Left ventricle myocardium inferior (tissue), 1 donor: Measurements from ENCODE around the gene LRRC47. TPM values are rescaled to one million over a fixed set of nuclear protein-coding genes. Genes with fewer than 3 reads are reported as not detected.

ENCODE experiments used
- DNase-seq: peaks from one replicate; pipeline ENCODE4 v3.0.0-alpha.2; 2020
- H3K27ac ChIP-seq: fragments of 200-600 bp; replicated peaks from 2 replicates; pipeline ENCODE4 v1.8.0; 2021
- H3K27me3 ChIP-seq: fragments of 200-600 bp; 2 replicates; pipeline ENCODE4 v1.8.0; 2021; ENCODE audit warnings: low read depth
- H3K36me3 ChIP-seq: fragments of 200-600 bp; 2 replicates; pipeline ENCODE4 v1.8.0; 2021
- H3K4me1 ChIP-seq: fragments of 200-600 bp; 2 replicates; pipeline ENCODE4 v1.8.0; 2021
- H3K4me3 ChIP-seq: fragments of 200-600 bp; 2 replicates; pipeline ENCODE4 v1.8.0; 2021; ENCODE audit warnings: mild to moderate bottlenecking, moderate library complexity
- H3K9me3 ChIP-seq: fragments of 200-600 bp; replicated peaks from 2 replicates; pipeline ENCODE4 v1.8.0; 2021
- CTCF ChIP-seq: fragments of 200-600 bp; IDR thresholded peaks from 2 replicates; pipeline ENCODE4 v1.8.0; 2021; ENCODE audit warnings: antibody characterized with exemption, mild to moderate bottlenecking, borderline replicate concordance
- intact Hi-C: fragments of 100-400 bp; cut with micrococcal nuclease; formaldehyde crosslinking; loops from one replicate; pipeline ENCODE4 v1.11.0; 2022
- total RNA-seq: library from RNA; stranded (reverse); fragmentation: NEBNext Ultra II Directional; extraction: Animal tissue kit (Norgen Biotek cat#: 25700); gene quantifications from one replicate; pipeline ENCODE4 v1.2.1, GENCODE V29; 2021
- donor health status: DM: no; HTN: yes; CAD: no; lungs with severe emphysema.

The LRRC47 gene
- total RNA-seq, 1 donor from 2014 or later = 58.2 TPM

DNA sequence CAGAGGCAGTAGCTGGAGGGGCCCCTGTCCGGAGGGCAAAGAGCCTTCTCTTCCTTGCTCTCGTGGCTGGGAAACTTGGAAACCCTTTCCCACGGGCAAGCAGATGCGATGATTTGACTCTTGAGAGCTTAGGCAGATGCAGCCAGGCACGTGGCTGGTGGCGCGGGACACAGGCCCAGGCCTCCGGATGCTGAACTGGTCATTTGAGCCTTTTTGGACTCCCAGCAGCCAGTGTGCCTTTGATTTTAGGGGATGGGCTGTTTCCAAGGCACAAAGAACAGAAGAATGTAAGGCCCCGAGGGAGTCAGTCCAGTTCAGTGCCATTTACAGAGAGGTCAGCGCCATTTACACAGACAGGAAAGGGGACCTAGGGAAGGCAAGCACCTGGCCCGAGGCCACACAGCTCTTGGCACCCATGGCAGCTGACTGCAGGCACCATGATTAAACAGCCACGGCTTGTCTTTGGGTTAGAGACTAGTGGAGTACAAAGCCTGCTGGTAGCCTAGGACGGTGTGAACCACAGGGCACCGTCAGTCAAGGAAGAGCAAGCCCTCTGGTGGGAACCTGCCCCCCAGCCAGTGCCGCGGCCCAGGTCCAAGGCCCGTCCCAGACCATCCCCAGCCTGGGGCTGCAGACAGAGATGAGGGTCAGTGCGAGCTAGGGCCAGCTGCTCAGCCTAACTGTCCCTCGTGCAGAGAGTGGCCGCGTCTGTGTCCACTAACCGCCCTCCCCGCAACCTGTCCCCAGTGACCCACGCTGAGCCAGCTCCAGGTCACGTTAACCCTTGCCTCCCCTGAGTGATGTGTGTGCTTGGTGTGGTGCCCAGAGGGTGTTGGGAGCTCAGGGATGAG lies 64.5 kb downstream of the LRRC47 start:
- Histone ChIP-seq H3K4me3 (no peak overlapping the region), H3K9me3 (no peaks in the 10 kb centered on the region), H3K27me3 (peaks cover 69% of the 10 kb centered on the region), H3K27ac (no peak overlapping the region), H3K36me3 (peaks cover 16% of the 10 kb centered on the region), H3K4me1 (peaks cover 45% of the 10 kb centered on the region)
- intact Hi-C loops = no loop called here
- no peak for TF ChIP-seq CTCF
- DNase-seq = no peak

DNA sequence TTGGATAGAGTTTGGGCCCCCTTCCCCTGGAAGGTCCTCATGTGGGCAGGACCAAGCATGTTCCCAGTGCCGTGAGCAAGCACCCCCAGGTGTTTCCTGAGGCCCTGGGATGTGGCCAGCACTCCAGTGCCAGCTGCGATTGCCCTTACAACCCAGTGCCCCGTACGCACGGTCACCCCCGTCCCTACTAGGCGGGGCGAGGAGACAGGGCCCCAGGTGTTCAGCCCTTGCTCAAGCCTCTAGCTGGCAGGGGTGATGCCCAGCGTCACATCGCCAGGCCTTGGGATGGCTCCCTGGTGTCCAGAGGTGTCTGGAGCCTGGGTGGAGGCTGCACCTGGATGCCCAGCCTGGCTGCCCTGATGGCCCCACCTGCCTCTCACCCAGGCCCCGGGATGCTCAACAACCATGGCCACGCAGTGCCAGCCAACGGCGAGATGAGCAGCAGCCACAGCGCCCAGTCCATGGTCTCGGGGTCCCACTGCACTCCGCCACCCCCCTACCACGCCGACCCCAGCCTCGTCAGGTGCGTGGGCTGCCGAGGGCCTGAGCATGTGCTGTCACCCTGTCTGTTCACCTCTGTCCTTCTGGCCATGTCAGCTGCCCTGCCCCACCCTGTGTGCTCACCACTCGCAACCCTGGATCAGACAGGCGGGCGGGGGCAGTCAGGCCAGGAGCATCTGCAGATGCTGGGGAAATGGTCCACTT lies 65.6 kb downstream of the LRRC47 start:
- peaks cover 70% of the 10 kb centered on the region for H3K27me3 ChIP-seq
- TF ChIP-seq CTCF = no peak

DNA sequence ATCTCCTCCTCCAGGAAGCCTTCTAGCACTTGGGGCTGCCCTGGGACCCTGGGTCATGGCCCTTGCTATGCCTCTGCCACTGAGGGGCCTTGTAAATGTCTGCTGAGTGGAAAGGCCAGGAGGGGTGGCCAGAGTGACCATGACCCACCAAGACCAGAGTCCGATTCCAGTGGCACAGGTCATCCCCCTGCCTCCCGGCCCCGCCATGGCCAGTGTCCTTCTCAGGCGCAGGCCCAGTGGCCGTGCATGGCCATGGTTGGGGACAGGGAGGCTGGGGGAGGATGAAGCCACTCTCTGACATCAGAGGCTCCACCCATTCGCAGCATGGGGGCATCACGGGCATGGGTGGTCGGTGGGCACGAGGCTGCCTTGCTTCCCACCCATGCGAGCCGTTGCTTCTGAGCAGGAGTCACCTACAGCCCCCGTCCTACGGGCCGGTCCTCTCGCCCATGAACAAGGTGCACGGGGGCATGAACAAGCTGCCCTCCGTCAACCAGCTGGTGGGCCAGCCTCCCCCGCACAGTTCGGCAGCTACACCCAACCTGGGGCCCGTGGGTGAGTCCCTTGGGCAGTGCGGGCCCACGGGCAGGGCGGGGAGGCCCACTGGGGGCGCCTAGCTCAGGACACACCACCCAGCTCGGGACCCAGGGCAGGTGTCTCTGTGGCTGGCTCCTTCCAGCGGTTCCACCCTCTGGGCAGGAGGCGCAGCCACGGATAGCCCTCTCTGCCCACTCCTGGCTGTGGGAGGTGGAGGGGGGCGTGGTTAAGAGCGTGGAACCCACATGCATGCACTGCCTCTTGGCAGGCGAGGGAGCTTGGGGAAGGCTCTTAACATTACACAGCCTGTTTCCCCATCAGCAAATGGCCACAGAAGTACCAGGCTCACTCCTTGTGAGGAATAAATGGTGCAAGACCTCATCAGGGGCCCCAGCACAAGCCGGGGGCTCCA lies 66.4 kb downstream of the LRRC47 start:
- H3K27me3 ChIP-seq = peaks cover 72% of the 10 kb centered on the region
- peaks cover 37% of the 10 kb centered on the region for H3K4me1 ChIP-seq
- TF ChIP-seq CTCF = no peak
- no peak overlapping the region for H3K27ac ChIP-seq
- intact Hi-C loops = no loop called here
- H3K9me3 ChIP-seq = no peaks in the 10 kb centered on the region
- no peak for DNase-seq
- no peaks in the 10 kb centered on the region for H3K36me3 ChIP-seq
- H3K4me3 ChIP-seq = no peak overlapping the region

More for the DNA sequence above, 65.6 kb downstream of the LRRC47 start:
- Histone ChIP-seq H3K4me1 (peaks cover 45% of the 10 kb centered on the region), H3K36me3 (peaks cover 4% of the 10 kb centered on the region), H3K4me3 (no peak overlapping the region), H3K9me3 (no peaks in the 10 kb centered on the region), H3K27ac (no peak overlapping the region)
- intact Hi-C loops = no loop called here
- DNase-seq = no peak

Other genes with a start within 250 kb of the LRRC47 start
- 9.5 TPM for gene MEGF6, start 185.0 kb downstream of the LRRC47 start, total RNA-seq
- 54.0 TPM for gene TPRG1L, start 171.5 kb downstream of the LRRC47 start, total RNA-seq
- 12.7 TPM for gene WRAP73, start 146.4 kb downstream of the LRRC47 start, total RNA-seq
- 0.05 TPM for gene TP73, start 144.0 kb downstream of the LRRC47 start, total RNA-seq
- gene CCDC27, start 44.0 kb downstream of the LRRC47 start, total RNA-seq = 0.08 TPM
- gene SMIM1, start 23.7 kb downstream of the LRRC47 start, total RNA-seq = 13.9 TPM
- gene CEP104, start 60.7 kb upstream of the LRRC47 start, total RNA-seq = 32.2 TPM
- gene DFFB, start 61.0 kb upstream of the LRRC47 start, total RNA-seq = 3.3 TPM
- gene C1orf174, start 103.8 kb upstream of the LRRC47 start, total RNA-seq = 11.7 TPM